H1 (cell line): ENCODE data around the gene LONP2. TPM values are rescaled to one million over a fixed set of nuclear protein-coding genes. Genes with fewer than 3 reads are reported as not detected.

Experiments
- CTCF ChIA-PET: fragments of 300-600 bp; sonication (Branson Sonifier 250); formaldehyde crosslinking; loops from one replicate; lab custom pipeline; 2021; ENCODE audit not compliant: partially characterized antibody; lab: Charles Lee
- POLR2A ChIA-PET: fragments of 300-600 bp; sonication (Branson Sonifier 250); formaldehyde crosslinking; loops from one replicate; lab custom pipeline; 2021; ENCODE audit warnings: inconsistent platforms; ENCODE audit not compliant: partially characterized antibody; lab: Charles Lee
- DNase-seq, 2 experiments: peaks; one replicate each; pipeline versions ENCODE4 v3.0.0 to v3.0.0-alpha.2; 2010 to 2022; ENCODE audit warnings: low spot score in 2 of 2, low read depth in 1 of 2, mixed read lengths in 1 of 2
- FAIRE-seq: peaks from 2 replicates; lab custom pipeline; 2011; peaks lifted over from hg19 to GRCh38; lab: Jason Lieb, UNC
- H2AFZ ChIP-seq: 2 replicates; pipeline ENCODE4 v1.8.1; 2012; ENCODE audit warnings: low read length, inconsistent platforms
- H2AK5ac ChIP-seq: 2 replicates; pipeline ENCODE4 v1.6.1; 2013; ENCODE audit warnings: low read depth, low read length
- H2BK120ac ChIP-seq: replicated peaks from 2 replicates; pipeline ENCODE3; 2013; ENCODE audit warnings: low read depth, low read length, inconsistent platforms
- H2BK12ac ChIP-seq: 2 replicates; pipeline ENCODE4 v1.6.1; 2013; ENCODE audit warnings: low read depth, low read length
- H2BK15ac ChIP-seq: 2 replicates; pipeline ENCODE4 v1.6.1; 2013; ENCODE audit warnings: low read length
- H2BK20ac ChIP-seq: 2 replicates; pipeline ENCODE4 v1.6.1; 2013; ENCODE audit warnings: low read length
- H2BK5ac ChIP-seq: 2 replicates; pipeline ENCODE4 v1.6.1; 2013; ENCODE audit warnings: low read depth, low read length
- H3K14ac ChIP-seq: 2 replicates; pipeline ENCODE4 v1.6.1; 2013; ENCODE audit warnings: inconsistent platforms; ENCODE audit not compliant: insufficient read length
- H3K18ac ChIP-seq: 2 replicates; pipeline ENCODE4 v1.6.1; 2013; ENCODE audit warnings: low read length; ENCODE audit errors: extremely low read depth
- H3K23ac ChIP-seq: 2 replicates; pipeline ENCODE4 v1.6.1; 2013; ENCODE audit warnings: inconsistent platforms; ENCODE audit not compliant: insufficient read length
- H3K23me2 ChIP-seq: 2 replicates; pipeline ENCODE4 v1.6.1; 2013; ENCODE audit warnings: low read depth, low read length
- H3K27ac ChIP-seq: 2 replicates; pipeline ENCODE4 v1.6.1; 2011; ENCODE audit warnings: low read depth, low read length, inconsistent platforms
- H3K27me3 ChIP-seq, 4 experiments: replicated peaks in 1 of 4; 1 replicate in 1 of 4; 2 replicates in 3 of 4; pipeline versions ENCODE4 v1.6.1 to v1.8.1; 2011 to 2013; ENCODE audit warnings: low read length in 3 of 4, mild to moderate bottlenecking in 3 of 4, inconsistent platforms in 2 of 4, mixed read lengths in 2 of 4, moderate library complexity in 1 of 4; ENCODE audit not compliant: control insufficient read depth in 3 of 4, insufficient read depth in 3 of 4; ENCODE audit errors: extremely low read depth in 1 of 4
- H3K36me3 ChIP-seq, 4 experiments: 2 replicates each; pipeline versions ENCODE4 v1.6.1 to v1.8.1; 2011 to 2013; ENCODE audit warnings: mild to moderate bottlenecking in 4 of 4, low read length in 3 of 4, moderate library complexity in 2 of 4, control low read depth in 1 of 4, inconsistent platforms in 1 of 4; ENCODE audit not compliant: insufficient read depth in 4 of 4, control insufficient read depth in 2 of 4
- H3K4ac ChIP-seq: replicated peaks from 2 replicates; pipeline ENCODE3; 2013; ENCODE audit warnings: low read length, low read depth, mixed read lengths, inconsistent platforms; ENCODE audit not compliant: insufficient read length
- H3K4me1 ChIP-seq, 4 experiments: replicated peaks in 1 of 4; 1 replicate in 1 of 4; 2 replicates in 3 of 4; pipeline versions ENCODE4 v1.6.1 to v1.8.1; 2011 to 2013; ENCODE audit warnings: low read length in 3 of 4, inconsistent platforms in 2 of 4, mixed read lengths in 1 of 4; ENCODE audit not compliant: insufficient read depth in 4 of 4, control insufficient read depth in 3 of 4
- H3K4me2 ChIP-seq, 2 experiments: 2 replicates each; pipeline versions ENCODE4 v1.6.1 to v1.8.1; 2011 to 2013; ENCODE audit warnings: low read depth in 2 of 2, low read length in 2 of 2, control low read depth in 1 of 2, inconsistent platforms in 1 of 2, mild to moderate bottlenecking in 1 of 2; ENCODE audit not compliant: insufficient read depth in 1 of 2
- H3K4me3 ChIP-seq, 4 experiments: fragments of 200-600, 300-600 bp in 1 of 4; sonication (generic), shearing (Covaris generic), sonication (Bioruptor Twin) in 1 of 4; 2 replicates each; pipeline versions ENCODE4 v1.5.1 to v1.8.1; 2011 to 2016; ENCODE audit warnings: low read length in 4 of 4, low read depth in 3 of 4, control low read depth in 2 of 4, inconsistent platforms in 2 of 4, mild to moderate bottlenecking in 2 of 4, mixed read lengths in 1 of 4, moderate library complexity in 1 of 4; ENCODE audit not compliant: insufficient read depth in 2 of 4; ENCODE audit errors: extremely low read depth in 1 of 4
- H3K56ac ChIP-seq: replicated peaks from 2 replicates; pipeline ENCODE3; 2013; ENCODE audit warnings: low read depth, mild to moderate bottlenecking, mixed read lengths, low read length, inconsistent platforms; ENCODE audit not compliant: insufficient read length
- H3K79me1 ChIP-seq: 2 replicates; pipeline ENCODE4 v1.6.1; 2013; ENCODE audit warnings: low read depth, low read length, control low read depth
- H3K79me2 ChIP-seq, 2 experiments: 2 replicates each; pipeline versions ENCODE4 v1.6.1 to v1.8.1; 2012 to 2013; ENCODE audit warnings: low read length in 2 of 2, mild to moderate bottlenecking in 2 of 2, inconsistent platforms in 1 of 2; ENCODE audit not compliant: insufficient read depth in 2 of 2, control insufficient read depth in 1 of 2
- H3K9ac ChIP-seq, 4 experiments: replicated peaks in 1 of 4; 1 replicate in 1 of 4; 2 replicates in 3 of 4; pipeline versions ENCODE4 v1.6.1 to v1.8.1; 2011 to 2013; ENCODE audit warnings: low read depth in 3 of 4, low read length in 3 of 4, control low read depth in 2 of 4, mild to moderate bottlenecking in 2 of 4, moderate library complexity in 2 of 4, inconsistent platforms in 1 of 4; ENCODE audit errors: extremely low read depth in 1 of 4
- H3K9me3 ChIP-seq, 2 experiments: 2 replicates each; pipeline versions ENCODE4 v1.6.1 to v1.8.1; 2012 to 2013; ENCODE audit warnings: mild to moderate bottlenecking in 2 of 2, moderate library complexity in 2 of 2, control low read depth in 1 of 2, inconsistent platforms in 1 of 2, low read depth in 1 of 2, low read length in 1 of 2, mixed read lengths in 1 of 2; ENCODE audit not compliant: insufficient read depth in 2 of 2
- H4K20me1 ChIP-seq, 2 experiments: replicated peaks in 1 of 2; 2 replicates each; pipeline versions ENCODE3 to v1.8.1; 2011 to 2013; ENCODE audit warnings: inconsistent platforms in 2 of 2, low read length in 2 of 2, mild to moderate bottlenecking in 1 of 2; ENCODE audit not compliant: insufficient read depth in 2 of 2, control insufficient read depth in 1 of 2
- H4K5ac ChIP-seq: 2 replicates; pipeline ENCODE4 v1.6.1; 2013; ENCODE audit warnings: low read length, low read depth, mixed read lengths, inconsistent platforms; ENCODE audit not compliant: insufficient read length
- H4K8ac ChIP-seq: 2 replicates; pipeline ENCODE4 v1.8.0; 2013; ENCODE audit warnings: mild to moderate bottlenecking, moderate library complexity, low read length, inconsistent platforms; ENCODE audit not compliant: insufficient read depth; ENCODE audit errors: extremely low read depth
- H4K91ac ChIP-seq: replicated peaks from 2 replicates; pipeline ENCODE3; 2013; ENCODE audit warnings: low read length, mixed read lengths, inconsistent platforms; ENCODE audit not compliant: insufficient read length
- ATF2 ChIP-seq: IDR thresholded peaks from 2 replicates; pipeline ENCODE4 v1.6.1; 2012; ENCODE audit warnings: low read length, inconsistent platforms
- BACH1 ChIP-seq: IDR thresholded peaks from 2 replicates; pipeline ENCODE4 v1.6.1; 2012; ENCODE audit warnings: low read length, improper control_type of control experiment
- CEBPB ChIP-seq: IDR thresholded peaks from 2 replicates; pipeline ENCODE4 v1.6.1; 2012; ENCODE audit warnings: low read depth, low read length
- CTBP2 ChIP-seq: IDR thresholded peaks from 2 replicates; pipeline ENCODE4 v1.7.0; 2011; ENCODE audit warnings: borderline replicate concordance, mild to moderate bottlenecking, moderate library complexity, mixed read lengths, low read length; ENCODE audit not compliant: insufficient read depth, insufficient read length
- KDM1A ChIP-seq: fragments of 200-600, 300-600 bp; sonication (generic); IDR thresholded peaks from 2 replicates; pipeline ENCODE4 v1.7.1; 2016; ENCODE audit warnings: mild to moderate bottlenecking, low read length, borderline replicate concordance
- MAX ChIP-seq: IDR thresholded peaks from 2 replicates; pipeline ENCODE4 v1.6.1; 2012; ENCODE audit warnings: inconsistent platforms
- RBBP5 ChIP-seq: IDR thresholded peaks from 2 replicates; pipeline ENCODE4 v1.7.1; 2012; ENCODE audit warnings: low read depth, mild to moderate bottlenecking, inconsistent platforms, low read length, moderate library complexity, borderline replicate concordance
- RNF2 ChIP-seq: fragments of 200-900, 300-1000 bp; sonication (generic); IDR thresholded peaks from 2 replicates; pipeline ENCODE4 v1.7.1; 2016; ENCODE audit warnings: borderline replicate concordance, low read depth, mild to moderate bottlenecking, antibody characterized with exemption, low read length; ENCODE audit not compliant: poor library complexity, severe bottlenecking; ENCODE audit errors: missing control alignments
- SIN3A ChIP-seq, 2 experiments: IDR thresholded peaks in 1 of 2; conservative IDR thresholded peaks in 1 of 2; 2 replicates each; pipeline ENCODE4 v1.6.1; 2011 to 2012; ENCODE audit warnings: low read length in 2 of 2, improper control_type of control experiment in 1 of 2, low read depth in 1 of 2, mild to moderate bottlenecking in 1 of 2
- SIX5 ChIP-seq: IDR thresholded peaks from 2 replicates; pipeline ENCODE4 v1.6.1; 2011; ENCODE audit warnings: mild to moderate bottlenecking, low read depth, low read length
- SP2 ChIP-seq: IDR thresholded peaks from 2 replicates; pipeline ENCODE4 v1.6.1; 2012; ENCODE audit warnings: mild to moderate bottlenecking, low read length, inconsistent platforms
- ZNF274 ChIP-seq: IDR thresholded peaks from 2 replicates; pipeline ENCODE4 v1.7.0; 2012; ENCODE audit warnings: low read length, borderline replicate concordance; ENCODE audit errors: extremely low read depth
- WGBS, 2 experiments: shearing (Covaris generic) in 1 of 2; methylation state at CpG; one replicate each; pipeline versions ENCODE4 v1.1.6 to v1.1.7; 2013 to 2015; ENCODE audit warnings: low lambda C conversion rate in 2 of 2, mixed read lengths in 2 of 2, inconsistent platforms in 1 of 2, low coverage in 1 of 2, missing lambda C conversion rate in 1 of 2; ENCODE audit not compliant: insufficient replicate concordance in 2 of 2, insufficient coverage in 1 of 2, insufficient read length in 1 of 2; ENCODE audit errors: extremely low coverage in 1 of 2, missing lambda C conversion rate in 1 of 2; 5-methylcytosine and 5-hydroxymethylcytosine counted together
- polyA plus RNA-seq, 7 experiments: library from polyadenylated mRNA; depleted of rRNA in 3 of 7; stranded (reverse) in 5 of 7; unstranded in 2 of 7; fragments of >200 nt in 5 of 7; fragments of 200-250 nt in 2 of 7; gene quantifications; 1 replicate in 5 of 7; 2 replicates in 1 of 7; 4 replicates in 1 of 7; pipeline versions ENCODE4 v1.2.1 to v1.2.3, GENCODE V29; 2011 to 2013; ENCODE audit warnings: missing spikeins in 2 of 7, mixed read lengths in 2 of 7
- total RNA-seq: library from RNA; stranded (reverse); fragmentation: NEBNext Ultra II Directional; extraction: Animal tissue kit (Norgen Biotek cat#: 25700); gene quantifications from 2 replicates; pipeline ENCODE4 v1.2.1, GENCODE V29; 2021

The LONP2 gene
- total and polyA plus RNA-seq, 2 of the 8 experiments (the other 6 are each of a cell fraction or from before 2014, with no cell fraction given) = 8.1 to 23.1 TPM

GRCh38 chr16:48225456-48225855 is 18.6 kb upstream of the LONP2 start:
- no peak overlapping the region for H2BK120ac ChIP-seq
- H4K20me1 ChIP-seq = no peaks in the 10 kb centered on the region
- H3K79me1 ChIP-seq = no peaks in the 10 kb centered on the region
- H3K18ac ChIP-seq = no peak overlapping the region
- no peak overlapping the region for H3K4me3 ChIP-seq
- no peak overlapping the region for H3K23ac ChIP-seq
- WGBS, 2 experiments = 87% methylated on average over 5 of the region's 5 CpGs; no CpG with 5 or more reads in 1 of the 2 experiments
- H3K36me3 ChIP-seq = no peaks in the 10 kb centered on the region
- H4K5ac ChIP-seq = no peak overlapping the region
- H4K8ac ChIP-seq = no peak overlapping the region
- no peak overlapping the region for H3K9ac ChIP-seq
- no peaks in the 10 kb centered on the region for H3K23me2 ChIP-seq
- no peak overlapping the region for H2BK12ac ChIP-seq
- no peak overlapping the region for H3K4ac ChIP-seq
- H3K4me1 ChIP-seq = no peaks in the 10 kb centered on the region
- H2BK20ac ChIP-seq = no peak overlapping the region
- H4K91ac ChIP-seq = no peak overlapping the region
- H2AK5ac ChIP-seq = no peak overlapping the region
- no peaks in the 10 kb centered on the region for H3K79me2 ChIP-seq
- H2BK5ac ChIP-seq = no peak overlapping the region
- no peak overlapping the region for H3K56ac ChIP-seq
- H3K9me3 ChIP-seq = no peaks in the 10 kb centered on the region
- H3K27me3 ChIP-seq = no peaks in the 10 kb centered on the region
- H2BK15ac ChIP-seq = no peak overlapping the region
- no peak overlapping the region for H3K14ac ChIP-seq
- CTCF ChIA-PET = interaction anchor here (0.6 kb wide), 1 partner anchor 1371 kb away, joined by 3 read pairs; no protein-coding TSS in a partner anchor
- POLR2A ChIA-PET = no interaction called here
- no peak overlapping the region for H3K4me2 ChIP-seq
- FAIRE-seq (no peak), DNase-seq (no peak)
- H3K27ac ChIP-seq = no peak overlapping the region
- H2AFZ ChIP-seq = no peak overlapping the region
- TF ChIP-seq SIX5 = no peak
- TF ChIP-seq MAX = no peak
- TF ChIP-seq BACH1 = no peak
- TF ChIP-seq RBBP5 = no peak
- no peak for TF ChIP-seq RNF2
- TF ChIP-seq ZNF274 = no peak
- TF ChIP-seq ATF2 = no peak
- no peak for TF ChIP-seq SP2
- no peak for TF ChIP-seq SIN3A (conservative IDR thresholded peaks at IDR 0.05 in 1 of 2, IDR thresholded peaks at IDR 0.05 in 1 of 2; ENCODE audit: low read depth in 1 of 2, low read length in 2 of 2)
- TF ChIP-seq KDM1A = no peak
- TF ChIP-seq CTBP2 = no peak
- TF ChIP-seq CEBPB = no peak
